ENCODE data around the gene IL17RD. TPM values are rescaled to one million over a fixed set of nuclear protein-coding genes. Genes with fewer than 3 reads are reported as not detected.
A peak's percentile ranks its signal among the peaks of the same experiment; 100 is the strongest.

The IL17RD gene
- total RNA-seq, 4 donors from 2014 or later: 2.9 to 5.9 (median 5.4) TPM

- 82 to 88% methylated on average over 4 of the region's 4 CpGs for WGBS, 2 donors
Measured at GRCh38 chr3:57143886-57144459, 21.2 kb downstream of the IL17RD start.

GRCh38 chr3:57142411-57142723, 22.8 kb downstream of the IL17RD start:
- intact Hi-C loops (cut with DNase I; ENCODE audit: low total_unique reads): no loop called here
- H3K4me3 ChIP-seq (ENCODE audit: low read depth, poor library complexity, severe bottlenecking): no peak overlapping the region
- peak in 1 of 2 donors; percentile 77 for DNase-seq (ENCODE audit: low spot score in 2 of 2)
- WGBS, 2 donors: 65 to 67% methylated on average over 11 of the region's 11 CpGs
- TF ChIP-seq POLR2A (IDR thresholded peaks at IDR 0.05): no peak
- no peak for TF ChIP-seq CTCF (IDR thresholded peaks at IDR 0.05)

More at GRCh38 chr3:57143886-57144459, 21.2 kb downstream of the IL17RD start:
- H3K4me3 ChIP-seq (ENCODE audit: low read depth, poor library complexity, severe bottlenecking): no peak overlapping the region
- TF ChIP-seq POLR2A (IDR thresholded peaks at IDR 0.05) (no peak), CTCF (IDR thresholded peaks at IDR 0.05) (no peak)
- intact Hi-C loops (cut with DNase I; ENCODE audit: low total_unique reads): no loop called here
- DNase-seq (ENCODE audit: low spot score in 2 of 2): no peak

- DNase-seq (ENCODE audit: low spot score in 2 of 2): peak in 1 of 2 donors; percentile 46
- TF ChIP-seq POLR2A (IDR thresholded peaks at IDR 0.05) (no peak), CTCF (IDR thresholded peaks at IDR 0.05) (no peak)
- no peak overlapping the region for H3K4me3 ChIP-seq (ENCODE audit: low read depth, poor library complexity, severe bottlenecking)
- intact Hi-C loops (cut with DNase I; ENCODE audit: low total_unique reads): no loop called here
- 42% methylated on average over 5 of the region's 5 CpGs for WGBS, 2 donors
Measured at GRCh38 chr3:57141719-57142410, 23.3 kb downstream of the IL17RD start.

- TF ChIP-seq POLR2A (IDR thresholded peaks at IDR 0.05): no peak
- H3K4me3 ChIP-seq (ENCODE audit: low read depth, poor library complexity, severe bottlenecking): no peak overlapping the region
- DNase-seq (ENCODE audit: low spot score in 2 of 2): no peak
- 89 to 90% methylated on average over 5 of the region's 5 CpGs for WGBS, 2 donors
- intact Hi-C loops (cut with DNase I; ENCODE audit: low total_unique reads): no loop called here
Measured at GRCh38 chr3:57140894-57141293, 24.3 kb downstream of the IL17RD start.

GRCh38 chr3:57135964-57136719, 29.0 kb downstream of the IL17RD start:
- no peak overlapping the region for H3K4me3 ChIP-seq (ENCODE audit: low read depth, poor library complexity, severe bottlenecking)
- 78 to 83% methylated on average over 5 of the region's 5 CpGs for WGBS, 2 donors
- TF ChIP-seq POLR2A (IDR thresholded peaks at IDR 0.05): no peak
- no peak for TF ChIP-seq CTCF (IDR thresholded peaks at IDR 0.05)
- no peak for DNase-seq (ENCODE audit: low spot score in 2 of 2)
- intact Hi-C loops (cut with DNase I; ENCODE audit: low total_unique reads): no loop called here

GRCh38 chr3:57133157-57133556, 32.0 kb downstream of the IL17RD start:
- intact Hi-C loops (cut with DNase I; ENCODE audit: low total_unique reads): no loop called here
- H3K4me3 ChIP-seq (ENCODE audit: low read depth, poor library complexity, severe bottlenecking): no peak overlapping the region
- 60 to 69% methylated on average over 4 of the region's 4 CpGs for WGBS, 2 donors
- TF ChIP-seq POLR2A (IDR thresholded peaks at IDR 0.05) (no peak), CTCF (IDR thresholded peaks at IDR 0.05) (no peak)
- no peak for DNase-seq (ENCODE audit: low spot score in 2 of 2)
